OCI-M2 (cell line): ENCODE results near the gene CNDP1.

Source experiments
- DNase-seq: peaks from one replicate; lab custom pipeline; 2025; ENCODE audit not compliant: unreplicated experiment; lab: John Stamatoyannopoulos, UW

CNDP1 gene

GRCh38 chr18:74506448-74507084 is 27.7 kb upstream of the CNDP1 start:
- DNase-seq = no peak

GRCh38 chr18:74507097-74507881 is 27.0 kb upstream of the CNDP1 start:
- DNase-seq = no peak

- DNase-seq = no peak
Measured at GRCh38 chr18:74507927-74508326, 26.4 kb upstream of the CNDP1 start.

- DNase-seq = no peak
Measured at GRCh38 chr18:74508366-74508765, 25.9 kb upstream of the CNDP1 start.

GRCh38 chr18:74508821-74509225 is 25.5 kb upstream of the CNDP1 start:
- no peak for DNase-seq

- no peak for DNase-seq
Measured at GRCh38 chr18:74509856-74510769, 24.2 kb upstream of the CNDP1 start.

GRCh38 chr18:74510770-74511095 is 23.6 kb upstream of the CNDP1 start:
- no peak for DNase-seq

- no peak for DNase-seq
Measured at GRCh38 chr18:74511823-74512222, 22.5 kb upstream of the CNDP1 start.

- DNase-seq = no peak
Measured at GRCh38 chr18:74512321-74513053, 21.8 kb upstream of the CNDP1 start.

GRCh38 chr18:74513149-74513882 is 21.0 kb upstream of the CNDP1 start:
- no peak for DNase-seq

- no peak for DNase-seq
Measured at GRCh38 chr18:74513883-74514205, 20.5 kb upstream of the CNDP1 start.

- DNase-seq = no peak
Measured at GRCh38 chr18:74514860-74515495, 19.3 kb upstream of the CNDP1 start.

GRCh38 chr18:74515620-74516231 is 18.6 kb upstream of the CNDP1 start:
- DNase-seq = no peak

GRCh38 chr18:74516271-74517235 is 17.7 kb upstream of the CNDP1 start:
- no peak for DNase-seq

GRCh38 chr18:74517236-74517630 is 17.1 kb upstream of the CNDP1 start:
- DNase-seq = no peak

- DNase-seq = no peak
Measured at GRCh38 chr18:74518456-74519295, 15.6 kb upstream of the CNDP1 start.

GRCh38 chr18:74519320-74520095 is 14.8 kb upstream of the CNDP1 start:
- no peak for DNase-seq
